Fibroblast of the aortic adventitia (primary cell): ENCODE measurements around the gene GMDS. TPM values are rescaled to one million over a fixed set of nuclear protein-coding genes. Genes with fewer than 3 reads are reported as not detected.

Source experiments
- DNase-seq: peaks from one replicate; pipeline ENCODE4 v3.0.0-alpha.2; 2010; ENCODE audit warnings: low read depth
- H3K4me3 ChIP-seq: 2 replicates; pipeline ENCODE4 v1.5.1; 2011; ENCODE audit warnings: low read depth, mild to moderate bottlenecking, control low read depth, low read length, moderate library complexity
- CTCF ChIP-seq: IDR thresholded peaks from 2 replicates; pipeline ENCODE4 v1.5.1; 2011; ENCODE audit warnings: mild to moderate bottlenecking, low read length, control low read depth, inconsistent platforms; ENCODE audit not compliant: insufficient read depth
- total RNA-seq: library from RNA; depleted of rRNA; stranded (reverse); fragments of >200 nt; gene quantifications from 2 replicates; pipeline ENCODE4 v1.2.3, GENCODE V29; 2012; ENCODE audit warnings: low replicate concordance

The GMDS gene
- total RNA-seq, 1 donor = 15.9 TPM

- DNase-seq = no peak
- TF ChIP-seq CTCF = no peak
- H3K4me3 ChIP-seq = no peak overlapping the region
Measured at GRCh38 chr6:1607516-1608221, 637.7 kb downstream of the GMDS start.

- TF ChIP-seq CTCF = no peak
- H3K4me3 ChIP-seq = no peak overlapping the region
- DNase-seq = peak; percentile 23
Measured at GRCh38 chr6:1606780-1607515, 638.5 kb downstream of the GMDS start.

- no peak for DNase-seq
- no peak overlapping the region for H3K4me3 ChIP-seq
- TF ChIP-seq CTCF = no peak
Measured at GRCh38 chr6:1605893-1606779, 639.3 kb downstream of the GMDS start.

- TF ChIP-seq CTCF = no peak
- DNase-seq = no peak
- no peak overlapping the region for H3K4me3 ChIP-seq
Measured at GRCh38 chr6:1605004-1605892, 640.2 kb downstream of the GMDS start.

- peak; percentile 38 for DNase-seq
- peak overlapping the region; percentile 57 for H3K4me3 ChIP-seq
- TF ChIP-seq CTCF = peak; percentile 65
Measured at GRCh38 chr6:1604158-1605003, 641.0 kb downstream of the GMDS start.
